ENCODE data around the gene TMEM151A. TPM values are rescaled to one million over a fixed set of nuclear protein-coding genes. Genes with fewer than 3 reads are reported as not detected.
"Not testable (repeated sequence)": the region's sequence is repeated elsewhere in the genome, so short reads cannot be mapped to it uniquely, and the experiment has no call there.

Gene TMEM151A
- 0.23 and 0.32 TPM in 2 replicates for total RNA-seq (2014; rRNA removed)
- polyA plus RNA-seq (2012), result 0.17 TPM

- DNase-seq (ENCODE audit: low read depth), result no peak
Measured at GRCh38 chr11:66291706-66292542, at the start of gene TMEM151A. TMEM151A (plus strand) TSS chr11:66291894; CDS start chr11:66292014, 120 bp downstream.

DNA sequence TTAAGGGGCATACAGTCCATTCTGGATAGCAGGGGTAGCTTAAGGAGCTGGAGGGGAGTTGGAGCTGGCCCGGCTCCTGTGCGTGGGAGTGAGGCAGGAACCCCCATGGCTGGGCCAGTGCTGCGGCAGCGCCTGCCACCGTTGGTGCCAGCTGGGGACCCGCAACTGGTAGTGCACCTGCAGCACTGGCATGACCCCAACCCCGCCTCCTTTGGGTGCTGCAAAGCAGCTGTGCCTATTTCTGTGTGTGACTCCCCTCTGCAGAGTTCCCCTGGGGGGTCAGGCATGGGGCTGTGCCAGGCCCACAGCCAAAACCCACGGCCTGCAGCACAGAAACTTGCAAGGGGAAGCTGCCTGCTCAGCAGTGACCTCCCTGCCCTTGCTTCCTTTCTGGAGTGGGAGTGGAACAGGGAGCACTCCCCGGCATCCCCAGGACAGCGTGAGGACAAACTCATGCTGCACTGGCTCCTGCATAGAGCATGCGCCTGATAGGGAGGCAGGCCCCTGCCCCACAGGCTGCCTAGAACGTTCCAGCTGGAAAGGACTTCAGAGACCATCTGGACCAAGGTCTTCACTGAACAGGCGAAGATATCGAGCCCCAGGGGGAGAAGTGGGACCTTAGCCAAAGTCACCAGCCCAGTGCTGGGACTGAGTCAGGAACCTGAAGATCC is 49.5 kb upstream of the TMEM151A start:
- DNase-seq (ENCODE audit: low read depth), result no peak

DNA sequence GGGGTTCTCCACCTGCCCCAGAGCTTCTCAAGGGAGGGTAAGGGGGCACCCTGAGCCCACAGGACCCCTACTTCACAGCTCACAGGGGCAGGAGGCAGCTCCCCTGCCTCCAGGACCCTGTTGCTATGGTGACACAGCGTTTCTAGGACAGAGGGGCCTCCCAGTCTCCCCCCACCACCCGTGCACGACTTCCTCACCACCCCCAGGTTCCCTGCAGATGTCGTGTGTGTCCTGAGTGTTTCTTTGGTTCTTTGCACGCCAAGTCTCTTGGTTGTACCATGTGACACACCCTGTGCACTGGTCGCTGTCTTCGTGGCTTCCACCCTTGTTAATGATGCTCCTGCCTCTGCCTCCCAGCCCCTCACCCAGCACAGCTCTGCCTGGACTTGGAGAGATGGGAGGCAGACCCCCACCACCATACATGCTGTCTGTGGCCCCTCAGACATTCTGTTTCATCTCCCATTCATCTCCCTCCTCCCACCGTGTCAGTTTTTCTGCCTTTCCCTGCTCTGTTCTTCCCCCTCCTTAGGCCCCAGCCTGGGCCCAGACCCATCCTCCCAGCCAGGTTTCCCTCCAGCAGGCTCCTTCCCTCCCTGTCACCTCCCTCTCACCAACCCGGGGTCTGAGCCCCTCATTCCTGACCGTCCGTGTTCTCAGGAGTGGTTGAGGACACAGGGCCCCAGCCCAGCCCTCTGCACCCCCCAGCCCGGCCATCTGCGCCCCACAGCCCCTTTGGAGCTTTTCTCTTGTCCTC is 47.7 kb upstream of the TMEM151A start:
- no peak for DNase-seq (ENCODE audit: low read depth)

- no peak for DNase-seq (ENCODE audit: low read depth)
Measured at GRCh38 chr11:66247295-66247694, 44.4 kb upstream of the TMEM151A start.

GRCh38 chr11:66247801-66248200 is 43.9 kb upstream of the TMEM151A start:
- no peak for DNase-seq (ENCODE audit: low read depth)

- no peak for DNase-seq (ENCODE audit: low read depth)
Measured at GRCh38 chr11:66248903-66249302, 42.8 kb upstream of the TMEM151A start.

- no peak for DNase-seq (ENCODE audit: low read depth)
Measured at GRCh38 chr11:66251809-66252208, 39.9 kb upstream of the TMEM151A start.

DNA sequence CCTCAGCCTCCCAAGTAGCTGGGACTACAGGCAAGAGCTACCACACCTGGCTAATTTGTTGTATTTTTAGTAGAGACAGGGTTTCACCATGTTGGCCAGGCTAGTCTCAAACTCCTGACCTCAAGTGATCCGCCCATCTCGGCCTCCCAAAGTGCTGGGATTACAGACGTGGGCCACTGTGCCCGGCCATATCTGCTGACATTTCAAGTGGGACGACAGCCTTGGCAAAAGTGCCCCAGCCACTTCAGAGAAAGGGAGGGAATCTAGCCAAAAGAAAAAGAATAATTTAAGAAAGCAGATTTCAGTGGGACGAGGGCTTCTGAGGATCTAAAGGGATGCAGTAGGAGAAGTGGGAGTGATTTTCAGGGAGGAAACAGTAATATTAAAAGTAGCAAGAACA is 38.6 kb upstream of the TMEM151A start:
- DNase-seq (ENCODE audit: low read depth), result not testable (repeated sequence)

DNA sequence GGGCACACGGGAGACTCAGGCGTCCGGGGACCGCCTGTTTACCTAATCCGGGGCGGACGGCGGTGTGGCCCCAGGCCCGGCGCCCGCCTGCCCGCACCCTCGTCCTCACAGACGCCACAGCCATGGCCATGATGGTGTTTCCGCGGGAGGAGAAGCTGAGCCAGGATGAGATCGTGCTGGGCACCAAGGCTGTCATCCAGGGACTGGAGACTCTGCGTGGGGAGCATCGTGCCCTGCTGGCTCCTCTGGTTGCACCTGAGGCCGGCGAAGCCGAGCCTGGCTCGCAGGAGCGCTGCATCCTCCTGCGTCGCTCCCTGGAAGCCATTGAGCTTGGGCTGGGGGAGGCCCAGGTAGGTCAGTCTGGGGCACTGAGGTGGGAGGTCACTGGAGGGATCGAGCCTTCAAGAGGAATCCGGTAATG is 33.2 kb upstream of the TMEM151A start:
- DNase-seq (ENCODE audit: low read depth), result no peak

- DNase-seq (ENCODE audit: low read depth), result no peak
Measured at GRCh38 chr11:66259225-66259624, 32.5 kb upstream of the TMEM151A start.

GRCh38 chr11:66259956-66260355 is 31.7 kb upstream of the TMEM151A start:
- DNase-seq (ENCODE audit: low read depth), result peak; percentile 53

GRCh38 chr11:66261578-66261977 is 30.1 kb upstream of the TMEM151A start:
- DNase-seq (ENCODE audit: low read depth), result no peak

DNA sequence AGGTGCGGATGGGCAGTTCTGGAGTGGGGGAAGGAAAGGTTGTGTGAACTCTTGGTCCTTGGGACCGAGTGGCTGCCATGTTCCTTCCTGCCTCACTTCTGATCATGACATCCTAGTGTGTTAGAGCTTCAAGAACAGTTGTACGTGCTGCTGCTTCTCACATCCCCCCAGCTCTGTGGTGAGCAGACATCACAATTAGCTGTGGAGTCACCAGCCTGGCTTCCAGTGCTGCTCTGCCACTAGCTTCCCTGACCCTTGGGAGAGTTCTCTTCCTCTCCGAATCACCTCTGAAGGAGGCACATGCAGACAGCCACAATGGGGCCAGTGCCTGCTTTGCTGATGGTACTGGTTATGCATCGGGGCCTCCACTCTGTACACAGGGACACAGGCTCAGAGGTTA is 29.5 kb upstream of the TMEM151A start:
- DNase-seq (ENCODE audit: low read depth), result no peak

GRCh38 chr11:66262696-66263095 is 29.0 kb upstream of the TMEM151A start:
- DNase-seq (ENCODE audit: low read depth), result no peak

- no peak for DNase-seq (ENCODE audit: low read depth)
Measured at GRCh38 chr11:66263231-66263630, 28.5 kb upstream of the TMEM151A start.

DNA sequence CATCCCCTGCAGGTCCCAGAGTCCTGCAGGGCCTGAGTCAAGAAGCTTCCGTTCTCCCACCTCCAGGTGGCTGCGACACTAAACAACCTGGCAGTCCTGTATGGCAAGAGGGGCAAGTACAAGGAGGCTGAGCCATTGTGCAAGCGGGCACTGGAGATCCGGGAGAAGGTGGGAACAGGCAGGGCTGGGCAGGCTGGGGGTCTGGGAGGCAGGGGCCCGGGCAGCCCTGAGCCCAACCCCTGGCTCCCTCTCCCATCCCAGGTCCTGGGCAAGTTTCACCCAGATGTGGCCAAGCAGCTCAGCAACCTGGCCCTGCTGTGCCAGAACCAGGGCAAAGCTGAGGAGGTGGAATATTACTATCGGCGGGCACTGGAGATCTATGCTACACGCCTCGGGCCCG is 27.9 kb upstream of the TMEM151A start:
- no peak for DNase-seq (ENCODE audit: low read depth)

GRCh38 chr11:66264383-66264782 is 27.3 kb upstream of the TMEM151A start:
- no peak for DNase-seq (ENCODE audit: low read depth)

- DNase-seq (ENCODE audit: low read depth), result no peak
Measured at GRCh38 chr11:66264914-66265313, 26.8 kb upstream of the TMEM151A start.

DNA sequence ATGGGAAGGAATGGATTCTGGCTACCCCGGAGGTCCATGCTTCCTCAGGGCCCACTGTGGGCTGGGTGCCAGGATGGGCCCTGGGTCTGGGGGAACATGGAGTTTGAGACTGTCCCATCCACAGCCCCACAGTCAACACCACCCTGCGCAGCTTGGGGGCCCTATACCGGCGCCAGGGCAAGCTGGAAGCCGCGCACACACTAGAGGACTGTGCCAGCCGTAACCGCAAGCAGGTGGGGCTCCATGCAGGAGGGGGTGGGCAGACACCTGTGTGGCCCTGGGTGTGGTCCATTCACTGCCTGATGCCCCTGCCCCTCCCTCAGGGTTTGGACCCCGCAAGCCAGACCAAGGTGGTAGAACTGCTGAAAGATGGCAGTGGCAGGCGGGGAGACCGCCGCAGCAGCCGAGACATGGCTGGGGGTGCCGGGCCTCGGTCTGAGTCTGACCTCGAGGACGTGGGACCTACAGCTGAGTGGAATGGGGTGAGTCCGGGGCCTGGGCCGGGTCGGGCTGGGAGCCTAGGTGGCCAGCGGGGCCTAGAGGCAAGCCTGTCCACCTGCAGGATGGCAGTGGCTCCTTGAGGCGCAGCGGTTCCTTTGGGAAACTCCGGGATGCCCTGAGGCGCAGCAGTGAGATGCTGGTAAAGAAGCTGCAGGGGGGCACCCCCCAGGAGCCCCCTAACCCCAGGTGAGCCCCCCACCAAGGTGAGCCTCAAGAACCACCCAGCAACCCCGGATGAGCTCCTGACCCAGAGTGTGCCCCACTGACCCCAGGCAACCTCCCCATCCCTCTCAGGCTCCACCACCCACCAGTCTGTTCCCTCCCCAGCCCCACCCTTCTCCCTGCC is 25.9 kb upstream of the TMEM151A start:
- DNase-seq (ENCODE audit: low read depth), result no peak

DNA sequence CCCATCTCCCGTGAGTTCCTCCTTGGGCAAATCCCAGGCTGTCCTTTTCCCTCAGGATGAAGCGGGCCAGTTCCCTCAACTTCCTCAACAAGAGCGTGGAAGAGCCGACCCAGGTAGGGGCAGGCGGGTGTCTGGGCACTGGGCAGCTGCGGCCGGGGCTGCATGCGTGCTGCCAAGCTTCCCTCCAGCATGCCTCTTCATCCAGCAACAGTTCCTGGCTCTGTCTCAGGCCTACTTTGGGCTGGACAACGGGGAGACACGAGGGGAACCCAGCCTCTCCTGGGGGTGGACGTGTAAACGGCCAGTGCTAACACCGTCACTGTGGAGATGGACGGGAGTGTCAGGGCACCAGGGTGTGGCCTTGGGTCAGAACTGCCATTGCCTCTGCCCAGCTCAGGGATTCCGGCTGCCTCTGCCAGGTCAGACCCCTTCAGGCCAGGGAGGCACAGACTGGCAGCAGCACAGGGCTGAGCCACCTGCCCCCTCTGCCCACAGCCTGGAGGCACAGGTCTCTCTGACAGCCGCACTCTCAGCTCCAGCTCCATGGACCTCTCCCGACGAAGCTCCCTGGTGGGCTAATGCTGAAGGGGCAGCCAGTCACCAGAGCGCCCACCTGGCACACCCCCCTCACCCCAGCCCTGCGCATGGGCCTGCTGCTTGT is 25.2 kb upstream of the TMEM151A start:
- DNase-seq (ENCODE audit: low read depth), result no peak

DNA sequence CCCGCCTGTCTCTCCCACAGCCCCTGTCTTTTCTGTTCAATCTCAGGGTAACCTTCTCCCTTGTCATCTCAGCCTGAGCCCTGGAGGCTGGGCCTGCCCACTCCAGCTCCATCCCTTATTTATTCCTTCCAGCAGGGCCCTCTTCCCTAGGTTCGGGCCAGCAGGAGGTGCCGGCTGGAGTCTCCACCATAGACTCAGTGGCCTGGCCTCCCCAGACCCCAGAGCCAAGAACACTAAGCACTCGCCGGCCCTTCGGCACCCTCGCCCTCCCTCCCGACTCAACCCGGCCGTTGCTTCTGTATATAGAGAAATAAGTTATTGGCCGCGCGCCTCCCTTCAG is 24.7 kb upstream of the TMEM151A start:
- no peak for DNase-seq (ENCODE audit: low read depth)

All from LHCN-M2 (cell line).